ENCODE measurements around the gene RUNX3. TPM values are rescaled to one million over a fixed set of nuclear protein-coding genes. Genes with fewer than 3 reads are reported as not detected.

The RUNX3 gene
- total RNA-seq, 6 experiments from 2014 or later, result 0.46 to 3.1 (median 0.84) TPM

GRCh38 chr1:24906760-24907490 is 23.2 kb downstream of the RUNX3 start:
- Histone ChIP-seq H3K36me3 (no peaks in the 10 kb centered on the region), H3K27me3 (no peaks in the 10 kb centered on the region), H3K9me3 (no peaks in the 10 kb centered on the region), H3K4me1 (no peaks in the 10 kb centered on the region), H3K27ac (no peak overlapping the region), H3K4me3 (no peak overlapping the region)
- no peak for TF ChIP-seq POLR2A (IDR thresholded peaks at IDR 0.05)
- DNase-seq, result peak in 2 of 3 donors; percentile 4 to 32
- WGBS (ENCODE audit: insufficient coverage, low coverage, low lambda C conversion rate, missing lambda C conversion rate), result 90% methylated on average over 3 of the region's 20 CpGs
- ATAC-seq, result no peak
- intact Hi-C loops (cut with DNase I), result loop anchor here in 1 of 2 donors (10.0 kb wide), 1 partner anchor 52 kb away; no protein-coding TSS in a partner anchor

GRCh38 chr1:24905979-24906720 is 23.9 kb downstream of the RUNX3 start:
- H3K4me3 ChIP-seq, result no peak overlapping the region
- H3K4me1 ChIP-seq, result no peaks in the 10 kb centered on the region
- no peak for ATAC-seq
- DNase-seq, result peak; percentile 14 to 38 (median 35)
- no peak for TF ChIP-seq POLR2A (IDR thresholded peaks at IDR 0.05)
- TF ChIP-seq, protein P1, sequence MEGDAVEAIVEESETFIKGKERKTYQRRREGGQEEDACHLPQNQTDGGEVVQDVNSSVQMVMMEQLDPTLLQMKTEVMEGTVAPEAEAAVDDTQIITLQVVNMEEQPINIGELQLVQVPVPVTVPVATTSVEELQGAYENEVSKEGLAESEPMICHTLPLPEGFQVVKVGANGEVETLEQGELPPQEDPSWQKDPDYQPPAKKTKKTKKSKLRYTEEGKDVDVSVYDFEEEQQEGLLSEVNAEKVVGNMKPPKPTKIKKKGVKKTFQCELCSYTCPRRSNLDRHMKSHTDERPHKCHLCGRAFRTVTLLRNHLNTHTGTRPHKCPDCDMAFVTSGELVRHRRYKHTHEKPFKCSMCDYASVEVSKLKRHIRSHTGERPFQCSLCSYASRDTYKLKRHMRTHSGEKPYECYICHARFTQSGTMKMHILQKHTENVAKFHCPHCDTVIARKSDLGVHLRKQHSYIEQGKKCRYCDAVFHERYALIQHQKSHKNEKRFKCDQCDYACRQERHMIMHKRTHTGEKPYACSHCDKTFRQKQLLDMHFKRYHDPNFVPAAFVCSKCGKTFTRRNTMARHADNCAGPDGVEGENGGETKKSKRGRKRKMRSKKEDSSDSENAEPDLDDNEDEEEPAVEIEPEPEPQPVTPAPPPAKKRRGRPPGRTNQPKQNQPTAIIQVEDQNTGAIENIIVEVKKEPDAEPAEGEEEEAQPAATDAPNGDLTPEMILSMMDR (IDR thresholded peaks at IDR 0.05), result no peak
- WGBS (ENCODE audit: insufficient coverage, low coverage, low lambda C conversion rate, missing lambda C conversion rate), result 73% methylated on average over 3 of the region's 17 CpGs
- H3K27me3 ChIP-seq, result no peaks in the 10 kb centered on the region
- no peaks in the 10 kb centered on the region for H3K9me3 ChIP-seq
- H3K36me3 ChIP-seq, result no peaks in the 10 kb centered on the region
- no peak overlapping the region for H3K27ac ChIP-seq
- intact Hi-C loops (cut with DNase I), result loop anchor here in 1 of 2 donors (10.0 kb wide), 1 partner anchor 51 kb away; no protein-coding TSS in a partner anchor

- H3K4me3 ChIP-seq, result no peak overlapping the region
- DNase-seq (peak; percentile 6 to 35 (median 23)), ATAC-seq (no peak)
- no peak for TF ChIP-seq POLR2A (IDR thresholded peaks at IDR 0.05)
- TF ChIP-seq, protein P1 (IDR thresholded peaks at IDR 0.05), result no peak
- intact Hi-C loops (cut with DNase I), result loop anchor here in 1 of 2 donors (10.0 kb wide), 1 partner anchor 51 kb away; no protein-coding TSS in a partner anchor
- H3K4me1 ChIP-seq, result no peaks in the 10 kb centered on the region
- H3K9me3 ChIP-seq, result no peaks in the 10 kb centered on the region
- H3K36me3 ChIP-seq, result no peaks in the 10 kb centered on the region
- WGBS (ENCODE audit: insufficient coverage, low coverage, low lambda C conversion rate, missing lambda C conversion rate), result 67% methylated on average over 5 of the region's 13 CpGs
- no peaks in the 10 kb centered on the region for H3K27me3 ChIP-seq
- no peak overlapping the region for H3K27ac ChIP-seq
Measured at GRCh38 chr1:24905355-24905978, 24.6 kb downstream of the RUNX3 start.

DNA sequence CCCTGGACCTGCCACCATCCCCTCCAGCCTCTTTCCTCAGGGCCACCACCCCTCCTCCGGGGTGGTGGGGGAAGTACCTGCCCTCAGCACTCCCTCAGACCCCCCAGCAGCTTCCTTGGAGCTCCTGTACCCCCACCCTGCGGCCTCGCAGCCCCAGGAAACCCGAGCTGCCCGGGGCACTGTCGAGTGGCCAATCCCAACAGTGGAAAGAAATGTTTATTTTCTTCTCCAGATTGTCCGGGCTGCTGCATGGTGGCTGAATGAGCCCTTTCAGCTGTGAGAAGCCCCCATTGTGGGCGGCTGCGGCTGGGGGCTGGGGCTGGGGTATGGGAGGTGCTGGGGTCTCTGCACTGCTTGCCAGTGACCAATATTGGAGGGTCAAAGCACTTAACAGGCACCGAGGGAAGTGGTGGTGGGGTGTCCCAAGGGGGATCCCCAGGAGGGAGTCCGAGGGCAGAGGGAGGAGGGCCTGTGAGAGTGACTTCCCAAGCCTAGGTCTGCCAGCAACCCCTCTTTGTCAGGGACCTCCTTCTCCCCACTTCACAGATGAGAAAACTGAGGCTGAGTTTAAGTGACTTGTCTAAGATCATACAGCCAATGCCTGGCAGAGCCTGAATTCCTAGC is 25.2 kb downstream of the RUNX3 start:
- no peaks in the 10 kb centered on the region for H3K36me3 ChIP-seq
- intact Hi-C loops (cut with DNase I), result loop anchor here in 1 of 2 donors (10.0 kb wide), 1 partner anchor 50 kb away; no protein-coding TSS in a partner anchor

More for the DNA sequence above, 25.2 kb downstream of the RUNX3 start:
- Histone ChIP-seq H3K9me3 (no peaks in the 10 kb centered on the region), H3K27ac (no peak overlapping the region), H3K27me3 (no peaks in the 10 kb centered on the region), H3K4me1 (no peaks in the 10 kb centered on the region), H3K4me3 (no peak overlapping the region)
- ATAC-seq (no peak), DNase-seq (peak; percentile 1 to 35 (median 28))
- WGBS (ENCODE audit: insufficient coverage, low coverage, low lambda C conversion rate, missing lambda C conversion rate), result 26% methylated on average over 3 of the region's 11 CpGs
- no peak for TF ChIP-seq POLR2A (IDR thresholded peaks at IDR 0.05)
- TF ChIP-seq, protein P1 (IDR thresholded peaks at IDR 0.05), result no peak
